Osteocyte (in vitro differentiated cells): ENCODE results near the gene LAD1. TPM values are rescaled to one million over a fixed set of nuclear protein-coding genes. Genes with fewer than 3 reads are reported as not detected.

Experiments used
- DNase-seq: peaks from one replicate; pipeline ENCODE4 v3.0.0; 2021; ENCODE audit warnings: mixed read lengths; ENCODE audit not compliant: unreplicated experiment; ENCODE audit errors: extremely low spot score
- H3K27ac Mint-ChIP-seq: one replicate; pipeline ENCODE4 v1.8.0; 2021; ENCODE audit warnings: mild to moderate bottlenecking, mixed read lengths; ENCODE audit not compliant: unreplicated experiment
- H3K27me3 Mint-ChIP-seq: one replicate; pipeline ENCODE4 v1.8.0; 2021; ENCODE audit warnings: mixed read lengths; ENCODE audit not compliant: unreplicated experiment
- H3K36me3 Mint-ChIP-seq: one replicate; pipeline ENCODE4 v1.8.0; 2021; ENCODE audit warnings: mixed read lengths; ENCODE audit not compliant: unreplicated experiment
- H3K4me1 Mint-ChIP-seq: one replicate; pipeline ENCODE4 v1.8.0; 2021; ENCODE audit warnings: mixed read lengths; ENCODE audit not compliant: unreplicated experiment
- H3K4me3 Mint-ChIP-seq: one replicate; pipeline ENCODE4 v1.8.0; 2021; ENCODE audit warnings: mild to moderate bottlenecking, moderate library complexity, mixed read lengths; ENCODE audit not compliant: unreplicated experiment
- H3K9me3 Mint-ChIP-seq: one replicate; pipeline ENCODE4 v1.8.0; 2021; ENCODE audit warnings: mixed read lengths; ENCODE audit not compliant: unreplicated experiment
- total RNA-seq: library from RNA; stranded (reverse); gene quantifications from 2 replicates; pipeline ENCODE4 v1.2.1, GENCODE V29; 2021
- TF ChIP-seq, protein P1 (sequence below): fragments of 200-600 bp; sonication (generic); IDR thresholded peaks from 2 replicates; pipeline ENCODE4 v1.5.0; 2021; ENCODE audit warnings: antibody characterized with exemption, mild to moderate bottlenecking, moderate library complexity

LAD1 gene
- total RNA-seq, 1 donor from 2014 or later: 0.16 TPM

- H3K9me3 Mint-ChIP-seq: peaks cover 7% of the 10 kb centered on the region
- H3K27ac Mint-ChIP-seq: no peak overlapping the region
- TF ChIP-seq, protein P1, sequence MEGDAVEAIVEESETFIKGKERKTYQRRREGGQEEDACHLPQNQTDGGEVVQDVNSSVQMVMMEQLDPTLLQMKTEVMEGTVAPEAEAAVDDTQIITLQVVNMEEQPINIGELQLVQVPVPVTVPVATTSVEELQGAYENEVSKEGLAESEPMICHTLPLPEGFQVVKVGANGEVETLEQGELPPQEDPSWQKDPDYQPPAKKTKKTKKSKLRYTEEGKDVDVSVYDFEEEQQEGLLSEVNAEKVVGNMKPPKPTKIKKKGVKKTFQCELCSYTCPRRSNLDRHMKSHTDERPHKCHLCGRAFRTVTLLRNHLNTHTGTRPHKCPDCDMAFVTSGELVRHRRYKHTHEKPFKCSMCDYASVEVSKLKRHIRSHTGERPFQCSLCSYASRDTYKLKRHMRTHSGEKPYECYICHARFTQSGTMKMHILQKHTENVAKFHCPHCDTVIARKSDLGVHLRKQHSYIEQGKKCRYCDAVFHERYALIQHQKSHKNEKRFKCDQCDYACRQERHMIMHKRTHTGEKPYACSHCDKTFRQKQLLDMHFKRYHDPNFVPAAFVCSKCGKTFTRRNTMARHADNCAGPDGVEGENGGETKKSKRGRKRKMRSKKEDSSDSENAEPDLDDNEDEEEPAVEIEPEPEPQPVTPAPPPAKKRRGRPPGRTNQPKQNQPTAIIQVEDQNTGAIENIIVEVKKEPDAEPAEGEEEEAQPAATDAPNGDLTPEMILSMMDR: no peak
- no peak for DNase-seq
- no peak overlapping the region for H3K4me3 Mint-ChIP-seq
- H3K36me3 Mint-ChIP-seq: peaks cover 2% of the 10 kb centered on the region
- peaks cover 27% of the 10 kb centered on the region for H3K27me3 Mint-ChIP-seq
- no peaks in the 10 kb centered on the region for H3K4me1 Mint-ChIP-seq
These were observed 57.7 kb downstream of the LAD1 start for GRCh38 chr1:201341377-201341776.

DNA sequence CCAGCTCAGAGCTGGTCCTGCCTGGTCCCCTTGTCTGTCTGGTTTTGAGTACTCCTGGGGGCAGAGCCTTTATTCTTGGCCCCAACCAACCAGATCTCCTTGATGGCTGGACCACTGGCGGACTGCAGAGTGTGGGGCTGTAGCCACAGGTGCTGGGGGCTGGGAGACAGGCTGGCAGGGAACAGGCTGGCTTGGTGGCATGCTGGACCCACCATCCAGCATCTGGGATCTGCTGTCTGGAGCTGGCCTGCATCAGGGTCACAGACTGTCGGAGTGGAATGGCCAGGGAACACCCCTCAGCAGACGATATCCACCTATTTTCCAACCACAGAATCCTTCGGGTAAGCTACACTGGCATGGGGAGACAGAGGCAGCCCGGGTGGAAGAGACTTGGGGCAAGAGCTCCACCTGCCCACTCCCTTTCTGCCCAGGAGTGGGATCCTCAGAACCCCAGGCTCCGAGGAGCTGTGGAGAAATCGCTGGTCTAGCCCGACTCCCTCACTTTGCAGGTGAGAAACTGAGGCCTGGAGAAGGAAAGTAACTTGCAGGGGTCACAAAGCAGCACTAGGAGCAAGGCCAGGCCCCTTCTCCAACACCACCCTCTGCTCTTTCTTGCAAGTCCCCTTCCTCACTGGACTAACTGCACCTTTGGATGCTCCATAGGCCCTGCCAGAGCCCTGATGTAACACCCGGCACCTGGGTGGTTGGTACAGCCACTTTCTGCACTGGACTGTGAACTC is 62.2 kb downstream of the LAD1 start:
- peaks cover 44% of the 10 kb centered on the region for H3K27me3 Mint-ChIP-seq
- no peaks in the 10 kb centered on the region for H3K4me1 Mint-ChIP-seq
- TF ChIP-seq, protein P1: no peak
- DNase-seq: no peak
- no peak overlapping the region for H3K27ac Mint-ChIP-seq
- peaks cover 2% of the 10 kb centered on the region for H3K36me3 Mint-ChIP-seq
- H3K9me3 Mint-ChIP-seq: peaks cover 7% of the 10 kb centered on the region
- no peak overlapping the region for H3K4me3 Mint-ChIP-seq

DNA sequence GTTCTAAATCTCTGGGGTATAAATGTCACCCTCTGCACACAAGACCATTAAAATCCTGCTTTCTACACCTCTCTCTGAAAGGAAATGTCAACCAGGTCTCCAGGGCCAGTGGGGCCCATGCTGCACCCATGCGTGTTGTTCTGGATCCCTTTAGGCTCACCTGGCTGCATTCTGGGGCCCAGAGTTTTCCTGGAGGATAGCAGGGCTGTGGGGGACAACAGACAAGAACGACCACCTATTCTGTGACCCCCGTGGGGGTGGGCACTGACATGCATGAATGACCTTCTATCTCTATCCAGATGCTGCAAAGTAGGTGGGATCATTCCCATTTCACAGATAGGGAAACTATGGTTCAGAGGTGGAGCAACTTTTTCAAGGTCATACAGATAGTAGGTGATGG is 63.2 kb downstream of the LAD1 start:
- Mint-ChIP-seq H3K27ac (no peak overlapping the region), H3K4me1 (no peaks in the 10 kb centered on the region), H3K4me3 (no peak overlapping the region), H3K9me3 (peaks cover under 1% of the 10 kb centered on the region), H3K36me3 (no peaks in the 10 kb centered on the region), H3K27me3 (peaks cover 38% of the 10 kb centered on the region)
- DNase-seq: no peak
- TF ChIP-seq, protein P1: no peak

DNA sequence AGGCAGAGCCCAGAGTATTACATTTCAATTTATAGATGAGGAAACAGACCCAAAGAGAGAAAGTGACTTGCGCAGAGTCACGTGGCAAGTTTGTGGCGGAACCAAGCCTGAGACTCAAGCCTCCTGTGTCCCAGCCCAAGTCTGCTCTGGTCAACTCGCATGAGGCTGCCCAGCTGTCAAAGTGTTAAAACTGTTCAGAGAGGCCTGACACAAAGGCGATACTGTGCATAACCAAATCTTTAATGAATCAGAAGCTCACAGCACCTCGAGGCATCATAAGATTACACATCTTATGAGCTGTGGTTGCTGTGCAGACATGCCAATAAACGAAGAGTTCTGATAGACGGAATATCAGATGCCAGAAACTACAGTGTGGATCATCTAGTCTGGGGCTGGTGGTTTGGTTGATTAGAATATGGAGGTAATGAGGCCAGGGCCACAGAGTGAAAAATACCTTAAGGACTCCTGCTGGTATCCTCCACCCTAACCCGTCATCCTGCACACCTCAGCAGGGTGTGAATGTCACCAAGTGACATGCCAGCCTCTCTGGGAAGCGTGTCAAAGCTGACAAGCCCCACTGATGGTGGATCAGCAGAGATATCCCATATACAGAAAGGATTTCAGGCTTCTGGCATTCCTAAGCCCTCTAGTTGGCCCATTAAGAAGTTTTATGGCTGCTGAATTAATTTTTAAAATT is 63.8 kb downstream of the LAD1 start:
- Mint-ChIP-seq H3K4me3 (no peak overlapping the region), H3K9me3 (no peaks in the 10 kb centered on the region), H3K4me1 (no peaks in the 10 kb centered on the region), H3K27me3 (peaks cover 34% of the 10 kb centered on the region), H3K27ac (no peak overlapping the region), H3K36me3 (no peaks in the 10 kb centered on the region)
- DNase-seq: no peak
- TF ChIP-seq, protein P1: no peak
